ENCODE measurements around the gene FMNL2. TPM values are rescaled to one million over a fixed set of nuclear protein-coding genes. Genes with fewer than 3 reads are reported as not detected.
A peak's percentile ranks its signal among the peaks of the same experiment; 100 is the strongest.

Gene FMNL2
- total and polyA plus RNA-seq, 10 donors: 8.8 to 59.3 (median 33.5) TPM

- Histone ChIP-seq H3K27ac (peak overlapping the region in 5 of 8 donors; percentile 10 to 64 (median 50)), H3K36me3 (no peaks in the 10 kb centered on the region), H3K27me3 (replicated peaks in 1 of 7) (no peaks in the 10 kb centered on the region), H3K4me1 (peaks cover 0 to 44% (median 29%) of the 10 kb centered on the region in 6 donors), H3K9me3 (no peaks in the 10 kb centered on the region), H3K4me3 (no peak overlapping the region)
- WGBS, 5 donors: 35 to 41% (median 37%) methylated on average over 5 of the region's 5 CpGs
- intact Hi-C loops (cut with DNase I; ENCODE audit: low total_unique reads): no loop called here
- TF ChIP-seq, protein P1, sequence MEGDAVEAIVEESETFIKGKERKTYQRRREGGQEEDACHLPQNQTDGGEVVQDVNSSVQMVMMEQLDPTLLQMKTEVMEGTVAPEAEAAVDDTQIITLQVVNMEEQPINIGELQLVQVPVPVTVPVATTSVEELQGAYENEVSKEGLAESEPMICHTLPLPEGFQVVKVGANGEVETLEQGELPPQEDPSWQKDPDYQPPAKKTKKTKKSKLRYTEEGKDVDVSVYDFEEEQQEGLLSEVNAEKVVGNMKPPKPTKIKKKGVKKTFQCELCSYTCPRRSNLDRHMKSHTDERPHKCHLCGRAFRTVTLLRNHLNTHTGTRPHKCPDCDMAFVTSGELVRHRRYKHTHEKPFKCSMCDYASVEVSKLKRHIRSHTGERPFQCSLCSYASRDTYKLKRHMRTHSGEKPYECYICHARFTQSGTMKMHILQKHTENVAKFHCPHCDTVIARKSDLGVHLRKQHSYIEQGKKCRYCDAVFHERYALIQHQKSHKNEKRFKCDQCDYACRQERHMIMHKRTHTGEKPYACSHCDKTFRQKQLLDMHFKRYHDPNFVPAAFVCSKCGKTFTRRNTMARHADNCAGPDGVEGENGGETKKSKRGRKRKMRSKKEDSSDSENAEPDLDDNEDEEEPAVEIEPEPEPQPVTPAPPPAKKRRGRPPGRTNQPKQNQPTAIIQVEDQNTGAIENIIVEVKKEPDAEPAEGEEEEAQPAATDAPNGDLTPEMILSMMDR (IDR thresholded peaks at IDR 0.05 in 8 of 11, conservative IDR thresholded peaks at IDR 0.05 in 3 of 11): no peak
- TF ChIP-seq POLR2AphosphoS5 (IDR thresholded peaks at IDR 0.05) (no peak), POLR2A (IDR thresholded peaks at IDR 0.05) (no peak)
- no peak for DNase-seq
Observed at GRCh38 chr2:152492131-152492530, 157.2 kb downstream of the FMNL2 start.

- H3K27me3 ChIP-seq (replicated peaks in 1 of 7): no peaks in the 10 kb centered on the region
- H3K4me1 ChIP-seq: peaks cover 0 to 45% (median 27%) of the 10 kb centered on the region in 6 donors
- WGBS, 5 donors: 70 to 88% (median 79%) methylated on average over 2 of the region's 2 CpGs
- peak overlapping the region in 4 of 8 donors; percentile 47 to 64 (median 54) for H3K27ac ChIP-seq
- no peaks in the 10 kb centered on the region for H3K9me3 ChIP-seq
- no peaks in the 10 kb centered on the region for H3K36me3 ChIP-seq
- DNase-seq: no peak
- H3K4me3 ChIP-seq: no peak overlapping the region
- TF ChIP-seq, protein P1 (IDR thresholded peaks at IDR 0.05 in 8 of 11, conservative IDR thresholded peaks at IDR 0.05 in 3 of 11): no peak
- TF ChIP-seq POLR2A (IDR thresholded peaks at IDR 0.05) (no peak), POLR2AphosphoS5 (IDR thresholded peaks at IDR 0.05) (no peak)
- intact Hi-C loops (cut with DNase I; ENCODE audit: low total_unique reads): no loop called here
Observed at GRCh38 chr2:152492911-152493310, 157.9 kb downstream of the FMNL2 start.

- DNase-seq: no peak
- Histone ChIP-seq H3K9me3 (no peaks in the 10 kb centered on the region), H3K4me1 (peaks cover 0 to 45% (median 27%) of the 10 kb centered on the region in 6 donors), H3K4me3 (no peak overlapping the region), H3K36me3 (no peaks in the 10 kb centered on the region), H3K27me3 (replicated peaks in 1 of 7) (no peaks in the 10 kb centered on the region), H3K27ac (peak overlapping the region in 5 of 8 donors; percentile 22 to 64 (median 50))
- TF ChIP-seq POLR2AphosphoS5 (IDR thresholded peaks at IDR 0.05) (no peak), POLR2A (IDR thresholded peaks at IDR 0.05) (no peak)
- TF ChIP-seq, protein P1 (IDR thresholded peaks at IDR 0.05 in 8 of 11, conservative IDR thresholded peaks at IDR 0.05 in 3 of 11): no peak
- 46 to 66% (median 64%) methylated on average over 2 of the region's 2 CpGs for WGBS, 5 donors
- intact Hi-C loops (cut with DNase I; ENCODE audit: low total_unique reads): no loop called here
Observed at GRCh38 chr2:152493417-152493816, 158.4 kb downstream of the FMNL2 start.

DNA sequence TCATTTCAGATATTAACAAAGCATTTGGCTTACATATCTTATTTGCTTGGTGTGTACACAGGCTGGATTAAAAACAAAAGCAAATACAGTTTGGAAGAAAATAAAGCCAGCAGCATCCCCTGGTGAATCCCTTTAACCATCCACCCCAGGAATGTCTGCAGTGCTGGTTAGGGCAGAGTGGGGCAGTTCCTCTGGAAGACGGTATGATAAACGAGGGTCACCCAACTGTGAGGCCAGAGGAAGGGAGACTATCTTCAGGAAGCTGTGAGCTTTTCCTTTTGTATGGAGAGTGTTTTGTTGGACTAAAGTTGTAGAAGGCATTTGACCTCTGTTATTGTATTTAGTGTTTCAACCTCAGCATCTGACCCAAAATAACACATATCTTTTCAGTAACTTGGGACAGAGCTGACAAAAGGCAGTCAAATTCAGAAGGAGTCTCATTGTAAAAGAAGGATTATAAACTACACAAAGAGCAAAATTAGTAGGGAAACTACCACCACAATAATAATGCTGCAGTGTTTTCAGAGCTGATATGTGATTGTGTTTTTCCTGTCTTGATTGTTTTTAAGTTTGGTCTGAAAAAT is 159.1 kb downstream of the FMNL2 start:
- peaks cover 0 to 45% (median 27%) of the 10 kb centered on the region in 6 donors for H3K4me1 ChIP-seq
- 43 to 74% (median 58%) methylated on average over 2 of the region's 2 CpGs for WGBS, 5 donors
- intact Hi-C loops (cut with DNase I; ENCODE audit: low total_unique reads): no loop called here

More for the DNA sequence above, 159.1 kb downstream of the FMNL2 start:
- TF ChIP-seq POLR2A (IDR thresholded peaks at IDR 0.05) (no peak), POLR2AphosphoS5 (IDR thresholded peaks at IDR 0.05) (no peak)
- TF ChIP-seq, protein P1 (IDR thresholded peaks at IDR 0.05 in 8 of 11, conservative IDR thresholded peaks at IDR 0.05 in 3 of 11): no peak
- H3K27ac ChIP-seq: peak overlapping the region in 5 of 8 donors; percentile 22 to 64 (median 50)
- H3K36me3 ChIP-seq: no peaks in the 10 kb centered on the region
- H3K4me3 ChIP-seq: no peak overlapping the region
- no peak for DNase-seq
- no peaks in the 10 kb centered on the region for H3K9me3 ChIP-seq
- H3K27me3 ChIP-seq (replicated peaks in 1 of 7): no peaks in the 10 kb centered on the region

Data from spleen (tissue), 11 donors.